ENCODE results near the gene MUC2.

GRCh38 chr11:1118755-1119603, 44.3 kb downstream of the MUC2 start:
- TF ChIP-seq POLR2A (IDR thresholded peaks at IDR 0.05; ENCODE audit: extremely low read depth, insufficient read length) = no peak
- no peak for TF ChIP-seq CTCF (IDR thresholded peaks at IDR 0.05; ENCODE audit: low read depth, low read length)
